NCI-H1436 (cell line): ENCODE data around the gene PZP.

Experiments
- DNase-seq: peaks from one replicate; lab custom pipeline; 2025; lab: John Stamatoyannopoulos, UW

PZP gene

DNA sequence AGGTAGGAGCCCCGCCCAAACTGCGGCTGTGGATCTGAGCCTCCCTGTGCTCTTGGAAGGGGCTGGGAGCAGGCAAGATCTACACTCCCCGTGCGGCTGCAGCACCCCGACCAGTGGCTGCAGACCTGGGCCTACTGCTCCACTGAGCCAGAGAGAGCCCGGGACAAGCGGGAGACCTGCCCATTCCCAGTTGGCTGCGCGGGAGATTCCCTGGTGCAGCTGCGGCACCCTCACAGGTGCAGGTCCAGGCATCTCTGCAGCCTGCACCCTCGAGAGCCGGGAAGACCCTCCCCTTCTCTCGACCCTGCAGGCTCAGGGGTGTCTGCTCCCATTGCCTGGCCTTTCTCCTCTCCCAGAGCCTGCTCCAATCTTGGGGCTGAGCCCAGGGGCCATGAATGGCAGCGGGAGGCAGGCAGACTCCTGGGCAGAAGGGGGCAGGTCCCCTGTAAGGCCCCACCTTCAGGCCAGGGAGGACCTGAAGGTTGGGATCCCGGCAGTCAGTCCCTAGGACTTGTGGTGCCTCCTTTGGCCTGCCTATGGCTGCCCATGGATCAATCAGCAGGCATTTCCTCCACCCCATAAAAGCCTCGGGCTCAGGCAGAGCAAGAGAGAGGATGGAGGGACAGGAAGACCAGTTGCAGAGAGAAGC, 83.7 kb downstream of the PZP start:
- DNase-seq: no peak

DNA sequence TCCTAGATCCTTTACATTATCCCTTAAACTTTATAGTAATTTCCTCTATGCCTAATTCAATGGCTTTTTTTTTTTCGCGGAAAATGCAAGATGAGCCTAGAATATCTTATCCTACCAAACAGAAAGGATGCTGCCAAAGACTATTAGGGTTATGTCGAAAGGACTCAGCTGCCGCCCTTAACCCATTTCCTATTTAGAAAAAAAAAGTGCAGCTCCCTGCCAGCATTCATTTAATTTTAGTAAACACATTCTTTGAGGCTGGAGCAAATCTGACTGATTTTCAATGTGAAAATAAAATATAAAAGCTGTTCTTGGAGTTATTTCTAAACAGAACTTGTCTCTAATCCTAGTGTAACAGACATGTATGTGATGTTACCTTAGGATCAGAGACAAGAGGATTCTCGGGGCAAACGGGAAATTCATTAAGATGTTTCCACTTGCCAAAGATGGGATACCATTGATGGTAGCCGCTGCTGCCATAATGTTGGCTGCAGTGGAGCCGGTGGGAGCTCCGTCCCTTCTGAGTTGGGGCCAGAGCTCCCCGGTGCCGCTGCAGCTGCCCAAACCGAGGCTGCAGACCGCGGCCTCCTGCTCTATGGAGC, 84.3 kb downstream of the PZP start:
- DNase-seq: no peak

- DNase-seq: no peak
Observed at GRCh38 chr12:9122091-9122609, 86.0 kb downstream of the PZP start.

DNA sequence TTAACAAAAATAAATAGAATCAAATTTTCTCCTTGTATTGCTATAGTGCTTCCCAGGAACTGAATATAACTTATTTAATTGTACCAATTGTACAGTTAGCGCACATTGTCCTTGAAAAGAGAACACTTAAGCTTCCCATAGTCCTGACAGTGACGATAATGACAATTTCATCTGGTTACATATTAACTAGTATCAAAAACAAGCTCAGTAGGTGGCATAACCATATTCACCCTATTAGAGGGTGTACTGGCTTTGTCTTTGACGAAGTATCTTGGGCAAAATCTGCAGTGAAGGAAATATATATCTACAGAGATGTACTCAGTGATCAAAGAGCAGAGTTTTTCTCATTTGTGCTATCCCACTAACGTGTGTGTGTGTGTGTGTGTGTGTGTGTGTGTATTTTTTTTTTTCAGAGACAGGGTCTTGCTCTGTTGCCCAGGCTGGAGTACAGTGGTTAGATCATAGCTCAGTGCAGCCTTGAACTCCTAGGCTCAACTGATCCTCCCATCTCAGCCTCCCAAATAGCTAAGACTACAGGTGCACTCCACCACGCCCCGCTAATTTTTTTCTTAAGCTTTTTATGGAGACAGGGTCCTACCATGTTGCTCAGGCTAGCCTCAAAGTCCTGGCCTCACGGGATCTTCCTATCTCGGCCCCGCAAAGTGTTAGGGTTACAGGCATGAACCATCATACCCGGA, 87.6 kb downstream of the PZP start:
- DNase-seq: no peak

DNA sequence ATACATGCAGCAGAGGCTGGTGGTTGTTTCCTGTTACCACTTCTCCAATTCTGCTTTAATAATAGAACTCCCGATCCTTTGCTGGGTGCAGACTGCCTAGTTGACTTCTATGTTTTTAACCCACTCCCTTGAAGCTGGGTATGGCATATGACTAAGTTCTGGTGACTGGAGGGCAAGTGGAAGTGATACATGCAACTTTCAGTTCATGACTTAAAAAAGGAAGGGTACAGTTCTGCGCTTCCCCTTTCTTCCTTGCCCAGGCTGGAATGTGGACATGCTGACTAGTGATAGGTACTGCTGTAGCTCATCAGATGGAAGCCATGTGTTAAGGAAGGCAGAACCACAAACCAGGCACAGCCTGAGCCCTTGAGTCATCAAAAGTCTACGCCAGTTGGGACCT, 90.0 kb downstream of the PZP start:
- DNase-seq: no peak

DNA sequence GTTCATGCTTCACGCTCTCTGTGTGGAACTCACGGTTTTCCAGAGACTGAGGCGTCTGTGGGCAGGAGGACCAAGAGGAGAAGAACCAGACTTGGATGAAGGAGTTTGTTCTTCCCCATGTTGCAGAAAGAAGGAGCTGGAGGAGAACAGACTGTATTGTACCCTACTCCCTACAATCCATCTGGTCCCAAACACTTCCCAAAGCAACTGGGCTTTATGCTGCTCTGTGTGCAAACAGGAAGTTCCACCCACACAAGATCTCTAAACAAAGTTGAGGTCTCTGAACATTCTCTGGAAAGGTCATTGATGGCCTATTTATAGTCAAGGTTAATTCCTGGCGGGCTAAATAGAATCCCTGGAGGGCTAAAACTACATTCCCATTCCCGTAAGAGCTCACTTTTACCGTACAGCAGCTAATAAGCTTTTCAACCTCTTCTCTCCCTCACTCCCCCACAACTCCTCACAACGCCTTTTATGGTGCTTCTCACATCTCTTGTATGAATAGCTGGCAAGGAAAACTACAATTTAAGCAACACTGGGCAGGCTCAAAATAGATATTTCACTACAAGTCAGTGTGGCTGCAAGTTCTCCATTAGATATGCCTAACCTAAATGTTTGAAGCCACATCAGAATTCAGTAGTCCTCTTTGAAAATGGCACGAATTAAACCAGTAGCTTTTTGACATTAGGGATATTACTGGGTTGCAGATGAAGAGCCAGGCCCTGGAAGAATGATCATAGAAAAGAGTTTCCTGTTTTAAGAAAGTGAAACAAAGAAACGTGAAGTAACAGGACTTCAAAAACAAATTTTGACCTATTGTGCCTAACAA, 92.2 kb downstream of the PZP start, which contains the start of gene A2M:
Gene A2M (minus strand): TSS at position 189 of the 829 bp plus-strand sequence. CDS start 70 bp downstream, at position 119.
- no peak for DNase-seq

GRCh38 chr12:9114946-9115345, 93.2 kb downstream of the PZP start:
- no peak for DNase-seq

DNA sequence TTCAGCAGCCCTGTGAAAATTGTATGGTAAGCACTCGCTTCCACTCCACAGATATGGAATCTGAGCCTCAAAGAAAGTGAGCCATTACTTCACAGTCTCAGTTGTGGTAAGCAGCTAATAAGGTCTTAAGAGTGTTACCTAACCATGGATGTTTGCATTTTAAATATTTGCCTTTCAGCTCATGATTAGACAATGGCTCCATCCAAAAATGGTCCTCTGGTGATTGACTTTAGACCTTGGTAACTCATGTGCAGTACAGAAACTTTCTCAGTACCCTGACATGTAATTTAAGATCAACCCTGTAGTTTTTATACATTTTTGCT, 94.2 kb downstream of the PZP start:
- DNase-seq: no peak

- no peak for DNase-seq
Observed at GRCh38 chr12:9113296-9113986, 94.8 kb downstream of the PZP start.

GRCh38 chr12:9112076-9112853, 95.9 kb downstream of the PZP start:
- DNase-seq: no peak

DNA sequence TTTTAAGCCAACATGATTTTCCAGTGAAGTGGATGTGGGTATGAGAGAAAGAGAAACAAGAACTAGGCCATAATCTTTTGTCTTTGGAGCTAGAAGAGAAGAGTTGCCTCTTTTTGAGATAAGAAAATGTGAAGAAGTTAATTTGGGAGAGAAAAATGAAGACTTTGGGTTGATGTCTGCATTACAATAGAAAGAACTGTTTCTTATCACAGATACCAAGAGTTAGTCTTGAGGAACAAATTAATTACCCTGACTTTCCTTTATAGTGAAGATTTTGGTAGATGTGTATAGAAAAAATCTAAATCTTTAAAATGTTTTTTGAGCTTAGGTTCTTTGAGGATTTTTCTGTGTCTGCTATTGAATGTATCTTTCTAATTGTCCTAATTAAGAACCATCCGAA, 96.7 kb downstream of the PZP start:
- DNase-seq: no peak

GRCh38 chr12:9109737-9110491, 98.3 kb downstream of the PZP start:
- no peak for DNase-seq

GRCh38 chr12:9109213-9109522, 99.0 kb downstream of the PZP start:
- no peak for DNase-seq

DNA sequence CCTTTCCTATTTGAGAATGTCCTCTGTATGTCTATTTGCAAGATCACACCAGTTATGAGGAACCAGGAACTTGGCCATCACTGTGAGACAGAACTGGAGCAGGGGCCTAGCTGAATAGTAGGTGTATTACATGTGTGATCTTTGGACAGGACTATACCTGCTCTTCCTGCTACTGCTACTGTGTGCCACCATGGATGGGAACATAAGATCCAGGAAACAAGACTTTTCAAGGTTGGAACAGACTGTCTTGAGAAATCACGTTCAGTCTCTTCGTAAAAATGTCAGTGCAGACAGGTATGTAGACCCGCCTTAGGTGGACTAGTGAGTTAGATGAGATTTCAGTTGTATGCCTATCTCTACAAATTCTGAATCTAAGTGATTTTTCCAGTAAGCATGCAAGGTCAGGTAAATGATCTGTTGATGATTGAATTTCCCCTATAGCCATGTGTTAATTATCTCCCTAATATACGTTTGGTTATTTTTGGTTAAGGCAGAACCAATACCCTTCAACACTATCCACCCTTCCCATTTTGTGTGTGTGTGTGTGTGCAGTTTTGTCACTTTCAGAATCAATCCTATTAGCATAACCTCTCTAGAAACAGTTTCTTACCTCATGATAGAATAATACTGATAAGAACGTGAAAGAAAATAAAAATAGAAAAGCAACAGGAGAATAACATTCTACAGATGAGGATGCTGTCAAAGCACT, 99.5 kb downstream of the PZP start:
- no peak for DNase-seq

DNA sequence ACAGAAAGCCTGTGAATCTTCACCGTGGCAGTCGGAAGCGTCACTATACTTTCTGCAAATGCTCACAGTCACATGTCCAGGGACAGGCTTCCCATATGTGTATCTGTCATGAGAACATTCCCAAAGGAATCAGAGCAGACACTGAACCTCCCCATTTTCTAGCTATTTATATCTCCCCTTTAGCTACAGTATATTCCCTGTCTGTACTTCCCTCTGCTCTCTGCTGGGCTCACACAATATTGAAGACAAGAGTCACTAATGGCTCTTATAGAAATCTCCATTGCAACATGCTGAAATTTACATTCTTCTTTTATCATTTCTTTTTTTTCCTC, 100.7 kb downstream of the PZP start:
- no peak for DNase-seq

DNA sequence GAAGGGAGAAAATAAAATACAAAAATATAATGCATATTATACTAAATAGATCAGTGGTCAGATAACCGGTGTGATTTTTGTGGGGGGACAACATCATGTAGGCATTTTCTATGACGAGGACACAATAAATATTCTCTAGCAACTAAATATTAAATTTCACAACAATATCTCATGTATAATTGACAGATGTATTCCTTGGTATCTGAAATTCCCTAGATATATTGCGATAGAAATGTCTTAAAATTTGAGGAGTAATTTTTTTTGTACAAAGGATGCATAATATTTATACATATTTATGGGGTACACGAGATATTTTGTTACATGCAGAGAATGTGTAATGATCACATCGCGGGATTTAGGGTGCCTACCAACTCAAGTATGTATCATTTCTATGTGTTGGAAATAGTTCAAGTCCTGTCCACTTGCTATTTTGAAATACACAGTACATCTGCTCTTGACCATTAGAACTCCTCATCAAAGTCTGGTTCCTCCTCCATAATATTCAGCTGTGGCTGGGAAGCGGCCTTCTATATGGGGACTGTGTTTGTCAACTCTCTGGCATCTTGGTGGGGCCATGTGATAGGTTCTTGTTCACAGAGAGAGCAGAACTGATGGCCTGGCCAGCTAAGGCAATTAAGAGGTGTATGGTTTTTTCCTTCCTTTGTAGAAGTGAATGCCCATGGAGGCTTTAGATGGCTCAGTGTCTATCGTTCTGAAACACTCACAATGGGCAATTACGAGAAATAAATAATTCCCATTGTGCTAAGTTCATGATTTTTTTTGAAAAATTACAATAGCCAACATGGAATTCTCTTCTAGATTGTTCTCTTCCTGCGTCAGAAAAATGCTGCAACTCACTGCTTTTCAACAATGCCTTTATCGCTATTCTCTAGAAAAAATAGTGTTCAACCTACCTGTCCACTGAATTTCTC, 101.3 kb downstream of the PZP start:
- DNase-seq: no peak

GRCh38 chr12:9106067-9106466, 102.1 kb downstream of the PZP start:
- no peak for DNase-seq

DNA sequence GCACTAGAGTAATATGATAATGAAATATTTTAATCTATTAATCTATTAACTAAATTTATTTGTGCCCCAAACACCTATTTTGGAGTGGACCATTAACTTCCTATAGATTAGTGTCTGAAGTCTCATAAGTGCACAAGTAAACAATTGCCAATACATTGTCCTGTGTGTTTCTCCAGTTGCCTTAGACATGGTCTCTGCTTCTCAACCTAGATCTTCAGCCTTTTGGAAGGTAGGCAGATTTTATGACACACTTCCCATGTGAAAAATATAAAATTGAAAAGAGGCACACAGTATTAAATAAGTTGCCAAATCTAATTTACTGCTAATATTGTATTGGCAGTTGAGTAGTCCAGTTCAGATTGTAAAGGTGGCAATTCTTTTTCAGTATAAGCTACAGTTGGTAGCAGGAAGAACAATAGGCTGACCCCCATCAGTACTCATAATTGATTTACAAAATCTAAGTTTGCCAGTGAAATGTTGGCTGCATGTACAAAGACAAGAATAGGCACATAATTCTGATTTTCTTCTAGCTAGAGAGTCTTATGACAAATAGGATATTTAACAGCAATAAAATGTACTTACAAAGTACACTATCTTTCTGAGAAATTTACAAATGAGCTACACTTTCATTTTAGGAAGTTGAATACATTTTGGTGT, 103.3 kb downstream of the PZP start:
- no peak for DNase-seq
